Activated naive CD4-positive, alpha-beta T cell (primary cell): ENCODE results near the gene SYTL2.
A peak's percentile ranks its signal among the peaks of the same experiment; 100 is the strongest.

Experiments
- DNase-seq, 4 experiments: peaks; one replicate each; lab custom pipeline; 2025; lab: John Stamatoyannopoulos, UW

SYTL2 gene

DNA sequence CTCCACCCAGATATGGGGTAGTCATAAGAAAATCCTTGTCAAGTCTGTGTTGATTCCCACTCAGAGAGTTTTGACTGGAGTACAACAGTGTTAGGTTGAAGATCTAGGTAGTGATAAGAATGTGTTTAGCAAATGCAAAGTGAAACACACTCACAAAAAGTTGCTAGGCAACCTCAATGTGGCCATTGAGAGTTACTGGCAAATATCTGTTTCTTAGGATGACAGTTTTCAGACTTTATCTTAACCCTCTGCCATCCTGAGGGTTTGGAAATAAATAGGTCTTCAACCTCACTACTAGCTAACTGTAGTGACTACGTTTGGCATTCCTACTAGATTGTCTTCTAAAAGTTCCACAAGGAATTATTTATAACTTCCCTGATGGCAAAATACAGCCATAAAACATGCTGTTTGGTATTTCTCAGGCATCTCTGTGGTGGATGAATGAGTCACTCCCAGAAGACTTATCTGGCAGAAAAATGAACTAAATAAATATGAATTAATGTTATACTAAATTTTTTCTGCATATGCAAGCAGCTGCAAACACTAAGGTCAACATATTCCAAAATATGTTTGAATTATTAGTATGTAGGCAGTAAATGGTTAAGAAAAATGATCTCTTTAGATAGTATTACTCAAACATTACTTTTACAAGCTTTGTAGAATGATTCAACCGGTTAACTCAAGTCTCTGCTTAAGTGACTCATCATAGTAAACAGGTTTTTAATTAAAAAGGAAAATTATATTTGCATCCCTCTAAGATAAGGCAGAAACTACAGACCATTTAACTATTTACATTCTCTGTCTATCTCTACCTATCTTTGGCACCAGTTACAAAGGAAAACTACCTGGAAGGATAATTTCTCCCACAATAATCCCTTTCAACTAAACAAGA, 17.1 kb upstream of the SYTL2 start:
- DNase-seq, result no peak

DNA sequence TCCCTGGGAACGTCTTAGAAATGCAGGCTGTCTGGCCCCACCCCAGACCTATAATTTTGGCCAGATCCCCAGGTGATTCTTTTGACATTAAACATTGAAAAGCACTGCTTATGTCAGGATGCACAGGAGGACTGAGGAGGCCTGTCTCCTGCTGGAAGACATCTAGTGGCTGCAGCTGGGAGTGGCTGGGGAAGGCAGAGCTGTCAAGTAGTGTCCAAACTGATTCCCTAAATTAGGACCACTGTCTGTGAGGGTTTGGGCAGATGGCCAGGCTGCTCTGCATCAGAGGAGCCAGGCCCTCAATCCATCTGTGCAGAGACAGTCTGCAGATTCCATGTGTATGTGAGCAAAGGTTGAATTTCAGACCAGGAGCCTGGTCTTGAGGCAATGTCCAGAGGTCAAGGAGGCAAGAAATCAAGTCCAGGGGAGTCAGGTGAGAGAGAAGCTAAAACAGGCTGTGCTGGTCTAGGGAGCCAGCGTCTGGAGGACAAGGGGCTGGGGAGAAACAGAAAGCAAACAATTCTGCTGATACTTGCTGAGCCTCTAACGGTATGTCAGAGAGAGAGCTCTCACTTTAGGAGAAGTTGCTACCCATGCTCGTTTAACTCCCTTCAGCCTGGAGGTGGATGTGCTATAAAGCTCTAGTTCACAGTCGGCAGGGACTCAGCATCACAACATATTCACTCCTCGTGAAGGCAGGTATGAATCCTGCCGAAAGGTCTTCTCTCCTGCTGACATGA, 15.3 kb upstream of the SYTL2 start:
- no peak for DNase-seq

DNA sequence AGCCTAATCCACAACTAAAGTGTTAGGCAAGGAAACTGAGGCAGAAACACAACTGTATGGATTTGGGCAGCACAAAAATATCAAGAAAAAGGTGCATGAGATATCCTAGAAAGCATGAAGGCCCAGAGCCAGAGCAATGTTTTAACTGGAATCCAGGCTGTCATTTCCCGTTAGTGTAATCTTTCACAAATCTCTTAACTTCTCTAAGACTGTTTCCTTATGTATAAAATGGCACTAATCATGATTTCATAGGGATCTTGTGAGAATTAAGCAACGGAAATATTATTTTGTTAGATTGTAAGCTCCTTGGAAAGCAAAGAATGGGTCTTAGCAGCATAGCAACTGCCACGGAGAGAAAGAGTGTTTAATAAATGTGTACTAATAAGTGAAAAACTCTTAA, 14.7 kb upstream of the SYTL2 start:
- no peak for DNase-seq

DNA sequence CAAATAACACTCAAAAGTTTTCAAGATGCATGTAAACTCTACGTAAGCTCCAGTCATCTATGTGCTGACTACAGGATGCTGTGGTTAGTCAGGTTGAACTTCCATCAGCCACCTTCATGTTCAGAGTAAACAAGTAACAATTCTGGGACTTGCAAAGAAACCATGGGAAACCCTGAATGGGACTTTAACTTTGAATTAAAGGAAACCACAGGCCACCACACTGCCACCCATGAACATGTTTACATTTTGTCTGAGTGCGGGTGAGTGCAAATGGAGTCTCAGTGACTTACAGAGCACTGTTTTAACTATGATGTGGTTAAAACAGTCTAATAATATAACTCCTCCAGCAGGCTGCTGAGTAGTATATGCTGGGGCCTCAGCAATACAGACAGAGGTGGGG, 12.9 kb upstream of the SYTL2 start:
- peak in 2 of 4 experiments; percentile 33 to 35 for DNase-seq

GRCh38 chr11:85822814-85823213, 11.9 kb upstream of the SYTL2 start:
- DNase-seq, result no peak

DNA sequence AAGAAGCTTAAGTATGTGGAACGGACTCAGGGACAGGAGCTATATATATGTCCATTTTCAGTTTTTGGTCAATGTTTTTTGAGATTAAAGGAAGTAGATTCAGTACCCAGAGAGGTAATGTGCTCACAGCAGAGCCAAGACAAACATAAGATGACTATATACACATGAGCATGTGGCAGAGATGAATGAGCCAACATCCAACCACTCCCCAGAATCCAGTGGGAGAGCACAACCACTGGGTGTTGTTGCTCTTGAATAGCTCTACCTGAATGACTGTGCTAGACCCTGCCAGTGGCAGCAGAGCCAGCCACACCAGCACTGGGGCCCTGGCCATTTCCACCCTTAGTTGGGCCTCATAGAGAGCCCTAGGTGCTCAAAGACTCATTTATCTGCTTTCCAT, 10.7 kb upstream of the SYTL2 start:
- DNase-seq, result no peak

DNA sequence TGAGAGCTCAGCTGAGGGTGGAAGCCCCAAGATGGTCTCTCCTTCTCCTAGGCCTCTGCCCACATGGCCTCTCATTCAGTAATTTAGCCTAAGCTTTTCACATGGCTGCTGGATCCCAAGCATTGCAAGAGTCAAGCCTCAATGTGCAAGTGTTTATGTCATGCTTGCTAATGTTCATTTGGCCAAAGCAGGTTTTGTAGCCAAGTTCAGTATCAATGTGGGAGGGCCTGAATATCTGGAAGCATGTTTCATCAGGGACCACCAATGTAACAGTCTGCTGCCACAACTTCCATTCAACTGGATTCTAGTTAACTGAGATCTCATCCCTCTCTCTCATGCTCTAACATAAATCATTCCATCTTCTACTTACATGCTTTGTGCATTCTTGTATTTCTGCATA, 8.5 kb upstream of the SYTL2 start:
- no peak for DNase-seq

DNA sequence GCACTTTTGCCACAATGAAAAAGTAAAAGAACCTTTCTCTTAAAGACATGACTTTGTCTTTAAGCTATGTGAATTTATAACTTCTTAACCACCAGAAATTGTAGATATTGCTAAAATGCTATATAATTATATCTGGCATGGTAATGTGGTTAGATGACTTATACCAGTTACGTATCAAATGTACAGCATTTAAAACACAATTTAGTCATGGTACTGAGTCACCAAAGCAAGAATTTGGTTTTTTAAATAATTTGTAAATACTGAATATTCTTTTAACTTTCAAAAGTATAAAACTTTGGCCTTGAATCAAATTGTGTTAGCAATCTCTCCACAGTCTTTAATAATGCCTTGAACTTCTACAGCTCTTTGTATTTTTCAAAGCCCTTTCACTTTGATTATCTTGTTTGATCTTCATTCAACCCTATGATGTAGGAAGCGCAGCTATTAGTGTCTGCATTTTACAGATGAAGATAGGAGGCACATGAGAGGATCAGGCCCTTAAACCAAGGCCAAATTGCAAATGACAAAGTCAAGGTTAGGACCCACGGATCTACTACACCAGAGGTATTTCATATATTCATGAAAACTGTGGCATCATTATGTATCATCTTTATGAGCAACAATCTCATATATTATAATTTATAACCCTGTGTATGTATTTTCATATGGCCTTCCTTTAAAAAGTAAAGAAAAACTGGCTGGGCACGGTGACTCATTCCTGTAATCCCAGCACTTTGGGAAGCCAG, 4.4 kb upstream of the SYTL2 start:
- DNase-seq, result no peak

- DNase-seq, result no peak
These were observed 2.8 kb upstream of the SYTL2 start for GRCh38 chr11:85813721-85814120.

DNA sequence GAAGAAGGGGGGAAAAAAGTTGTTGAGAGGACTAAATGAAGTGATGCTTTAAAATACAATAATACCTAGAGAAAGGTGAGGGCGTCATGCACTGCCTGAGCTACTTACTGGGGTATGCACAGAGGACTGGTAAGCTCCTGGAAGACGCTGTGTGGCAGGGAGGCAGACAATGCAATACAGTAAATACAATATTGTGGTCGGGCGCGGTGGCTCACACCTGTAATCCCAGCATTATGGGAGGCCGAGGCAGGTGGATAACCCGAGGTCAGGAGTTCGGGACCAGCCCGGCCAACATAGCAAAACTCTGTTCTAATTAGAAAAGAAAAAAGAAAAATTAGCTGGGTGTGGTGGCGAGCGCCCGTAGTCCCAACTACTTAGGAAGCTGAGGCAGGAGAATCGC, 683 bp upstream of the SYTL2 start:
- no peak for DNase-seq

- peak in 1 of 4 experiments; percentile 10 for DNase-seq
These were observed 445 bp downstream of the SYTL2 start for GRCh38 chr11:85810521-85810870.

GRCh38 chr11:85809863-85810262, 1.1 kb downstream of the SYTL2 start:
- DNase-seq, result peak in 1 of 4 experiments; percentile 4

DNA sequence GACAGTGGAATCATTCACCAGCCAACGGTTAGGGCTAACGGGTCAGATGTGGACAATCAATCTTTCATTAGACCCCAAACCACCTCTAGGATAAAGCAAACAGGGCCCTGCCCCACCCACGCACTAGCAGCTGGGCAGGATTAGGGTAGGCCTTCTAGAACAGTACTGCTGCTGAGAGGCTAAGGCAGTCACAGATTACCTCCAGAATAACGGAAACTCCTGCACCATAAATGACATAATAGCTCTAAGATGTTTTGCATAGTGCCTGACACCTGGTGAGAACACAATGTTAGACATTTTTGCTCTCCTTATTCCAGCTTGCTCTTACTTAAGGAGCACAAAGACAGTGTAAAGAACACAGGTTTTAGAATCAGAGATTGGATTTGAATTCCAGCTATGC, 1.8 kb downstream of the SYTL2 start:
- no peak for DNase-seq

DNA sequence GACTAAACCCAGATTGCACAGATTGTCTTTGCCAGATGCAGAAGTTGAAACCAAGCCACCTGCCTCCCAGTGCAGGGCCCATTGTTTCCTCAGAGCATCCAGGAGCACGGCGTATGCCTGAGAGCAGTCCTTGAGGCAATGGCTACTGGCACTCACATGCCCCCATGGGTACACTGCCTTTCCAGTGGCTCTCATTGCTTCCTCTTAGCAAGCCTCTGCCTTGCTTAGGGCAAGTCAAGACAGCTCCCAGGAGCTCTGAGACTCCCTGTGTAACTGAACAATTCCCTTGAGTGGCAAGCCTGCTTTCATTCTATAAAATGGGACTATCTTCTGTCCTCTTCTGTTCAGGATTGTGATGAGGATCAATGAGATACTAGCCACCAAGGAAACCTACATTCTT, 4.1 kb downstream of the SYTL2 start:
- DNase-seq, result no peak

DNA sequence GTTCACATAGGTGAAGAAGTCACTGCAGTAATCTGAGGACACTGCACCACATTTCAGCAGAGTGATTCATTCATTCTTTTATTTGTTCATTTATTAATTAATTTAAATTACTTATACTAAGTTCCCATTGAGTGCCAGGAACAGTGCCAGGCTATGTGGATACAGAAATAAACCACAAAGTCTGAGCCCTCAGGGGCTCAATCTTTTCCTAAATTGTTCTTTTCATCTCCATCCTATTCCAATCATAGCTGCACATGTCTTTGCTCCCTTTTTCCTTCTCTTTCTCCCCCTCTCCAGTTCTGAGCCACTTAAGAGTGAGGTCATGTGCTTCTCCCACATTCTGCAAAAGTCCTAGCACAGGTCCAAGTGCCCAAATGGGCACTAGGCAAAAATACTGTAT, 4.9 kb downstream of the SYTL2 start:
- no peak for DNase-seq

DNA sequence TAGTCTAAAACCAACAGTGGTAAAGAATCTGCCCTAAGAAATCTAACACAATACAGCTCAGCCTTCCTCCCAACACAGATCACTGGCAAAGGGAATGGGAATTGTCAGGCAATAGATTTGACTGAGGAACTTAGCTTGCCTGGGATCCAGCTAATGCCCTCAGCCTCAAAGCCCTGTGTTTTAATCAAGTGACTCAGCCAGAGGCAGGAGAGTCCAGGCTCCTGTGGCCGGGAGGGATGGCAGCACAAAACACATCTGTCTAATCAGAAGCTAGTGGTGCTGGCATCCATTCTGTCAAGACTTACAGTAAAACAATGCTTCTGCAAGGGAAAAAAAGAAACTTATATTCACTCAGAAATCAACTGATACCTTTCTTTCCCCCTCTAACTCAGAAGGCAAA, 5.6 kb downstream of the SYTL2 start:
- no peak for DNase-seq

- no peak for DNase-seq
These were observed 7.0 kb downstream of the SYTL2 start for GRCh38 chr11:85803920-85804319.

DNA sequence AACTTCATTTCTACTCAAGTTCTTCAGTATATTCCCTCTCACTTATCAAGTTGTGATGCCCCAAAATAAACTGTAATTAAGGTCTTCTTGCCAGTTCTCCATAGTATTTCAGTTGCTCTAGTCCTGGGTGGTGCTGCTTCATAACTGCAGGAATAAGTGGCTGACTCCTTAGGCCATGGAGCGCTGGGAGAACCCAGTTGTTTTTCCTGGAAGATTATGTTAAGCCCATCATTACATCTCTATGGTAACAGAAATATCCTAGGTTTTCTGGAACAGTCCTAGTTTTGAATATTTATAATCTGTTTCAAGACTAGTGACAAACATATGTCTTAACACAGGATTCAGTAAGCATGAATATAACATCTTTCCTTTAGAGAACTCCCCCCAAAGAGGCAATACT, 7.6 kb downstream of the SYTL2 start:
- DNase-seq, result no peak

- no peak for DNase-seq
These were observed 9.4 kb downstream of the SYTL2 start for GRCh38 chr11:85801527-85801926.

- no peak for DNase-seq
These were observed 10.2 kb downstream of the SYTL2 start for GRCh38 chr11:85800595-85801342.

DNA sequence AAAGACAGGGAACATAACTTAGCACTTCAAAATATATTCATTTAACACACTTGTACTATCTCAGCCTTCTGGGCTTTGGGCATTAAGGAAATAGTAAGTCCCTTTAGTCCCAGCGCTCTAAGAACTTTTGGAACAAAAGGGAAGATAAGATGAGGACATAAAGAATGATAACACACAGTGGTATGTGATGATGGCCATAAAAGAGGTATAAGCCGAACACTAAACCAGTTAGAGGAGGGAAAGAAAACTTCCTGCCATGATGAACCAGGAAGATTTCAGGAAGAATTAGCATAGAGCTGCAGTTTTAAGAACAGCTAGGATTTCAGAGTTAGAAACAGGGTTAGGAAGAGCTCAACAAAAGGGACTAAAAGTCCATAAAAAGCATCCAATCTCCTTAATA, 11.8 kb downstream of the SYTL2 start:
- no peak for DNase-seq

- no peak for DNase-seq
These were observed 12.6 kb downstream of the SYTL2 start for GRCh38 chr11:85798361-85798760.
